NT2/D1 (cell line): Measurements from ENCODE around the gene ARGLU1.

Experiments used
- SUZ12 ChIP-seq: IDR thresholded peaks from 2 replicates; pipeline ENCODE4 v1.6.1; 2011; ENCODE audit not compliant: insufficient read length, insufficient read depth; ENCODE audit errors: extremely low read depth
- YY1 ChIP-seq: IDR thresholded peaks from 2 replicates; pipeline ENCODE4 v1.6.1; 2011; ENCODE audit not compliant: insufficient read length, insufficient read depth
- ZNF274 ChIP-seq: IDR thresholded peaks from 2 replicates; pipeline ENCODE4 v1.6.1; 2011; ENCODE audit warnings: mild to moderate bottlenecking, low read depth, low read length

GRCh38 chr13:106499896-106500295 is 68.0 kb downstream of the ARGLU1 start:
- no peak for TF ChIP-seq YY1
- no peak for TF ChIP-seq ZNF274
- no peak for TF ChIP-seq SUZ12
